Measurements from ENCODE around the gene SMAD3. TPM values are rescaled to one million over a fixed set of nuclear protein-coding genes. Genes with fewer than 3 reads are reported as not detected.

The SMAD3 gene
- polyA plus RNA-seq, 1 donor from 2014 or later = 1.0 TPM

DNA sequence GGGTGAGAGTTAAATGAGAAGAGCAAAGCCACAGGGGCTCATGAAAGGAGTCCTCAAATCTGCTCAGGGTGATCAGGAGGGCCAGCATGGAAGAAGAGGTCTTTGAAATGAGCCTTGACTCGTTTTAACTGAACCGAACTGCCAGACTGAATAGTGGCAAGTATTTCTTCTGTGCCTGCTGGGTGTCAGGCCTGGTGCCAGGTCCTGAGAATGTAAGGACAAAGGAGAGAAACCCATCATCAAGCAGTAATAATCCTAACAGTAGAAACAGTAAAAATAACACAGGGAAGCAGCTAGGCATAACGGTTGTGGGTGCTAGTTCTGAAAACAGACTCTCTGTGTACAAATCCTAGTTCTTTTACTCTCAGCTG lies 40.4 kb upstream of the SMAD3 start:
- H3K9ac ChIP-seq (ENCODE audit: low read length) = no peak overlapping the region
- TF ChIP-seq POLR2AphosphoS5 (IDR thresholded peaks at IDR 0.05) = no peak
- no peak for TF ChIP-seq REST (IDR thresholded peaks at IDR 0.05; ENCODE audit: borderline replicate concordance)
- TF ChIP-seq EZH2 (IDR thresholded peaks at IDR 0.05; ENCODE audit: borderline replicate concordance, insufficient read depth, low read length, poor library complexity, severe bottlenecking) = no peak
- no peak for TF ChIP-seq SMC3 (conservative IDR thresholded peaks at IDR 0.05; ENCODE audit: poor library complexity)
- TF ChIP-seq MXI1 (conservative IDR thresholded peaks at IDR 0.05; ENCODE audit: poor library complexity, severe bottlenecking) = no peak
- no peak for TF ChIP-seq TAF1 (IDR thresholded peaks at IDR 0.05; ENCODE audit: low read depth)
- no peak for TF ChIP-seq EP300 (conservative IDR thresholded peaks at IDR 0.05; ENCODE audit: poor library complexity, severe bottlenecking)
- TF ChIP-seq, protein P1, sequence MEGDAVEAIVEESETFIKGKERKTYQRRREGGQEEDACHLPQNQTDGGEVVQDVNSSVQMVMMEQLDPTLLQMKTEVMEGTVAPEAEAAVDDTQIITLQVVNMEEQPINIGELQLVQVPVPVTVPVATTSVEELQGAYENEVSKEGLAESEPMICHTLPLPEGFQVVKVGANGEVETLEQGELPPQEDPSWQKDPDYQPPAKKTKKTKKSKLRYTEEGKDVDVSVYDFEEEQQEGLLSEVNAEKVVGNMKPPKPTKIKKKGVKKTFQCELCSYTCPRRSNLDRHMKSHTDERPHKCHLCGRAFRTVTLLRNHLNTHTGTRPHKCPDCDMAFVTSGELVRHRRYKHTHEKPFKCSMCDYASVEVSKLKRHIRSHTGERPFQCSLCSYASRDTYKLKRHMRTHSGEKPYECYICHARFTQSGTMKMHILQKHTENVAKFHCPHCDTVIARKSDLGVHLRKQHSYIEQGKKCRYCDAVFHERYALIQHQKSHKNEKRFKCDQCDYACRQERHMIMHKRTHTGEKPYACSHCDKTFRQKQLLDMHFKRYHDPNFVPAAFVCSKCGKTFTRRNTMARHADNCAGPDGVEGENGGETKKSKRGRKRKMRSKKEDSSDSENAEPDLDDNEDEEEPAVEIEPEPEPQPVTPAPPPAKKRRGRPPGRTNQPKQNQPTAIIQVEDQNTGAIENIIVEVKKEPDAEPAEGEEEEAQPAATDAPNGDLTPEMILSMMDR (IDR thresholded peaks at IDR 0.05; ENCODE audit: poor library complexity, severe bottlenecking) = no peak
- no peak for TF ChIP-seq RAD21 (conservative IDR thresholded peaks at IDR 0.05)
- H3F3A ChIP-seq (ENCODE audit: insufficient read depth, low read length, poor library complexity, severe bottlenecking) = no peaks in the 10 kb centered on the region
- no peak overlapping the region for H3K4me3 ChIP-seq (ENCODE audit: low read length)
- H4K20me1 ChIP-seq (ENCODE audit: insufficient read depth) = no peaks in the 10 kb centered on the region
- H3K9me3 ChIP-seq (ENCODE audit: low read length) = no peaks in the 10 kb centered on the region
- H2AFZ ChIP-seq (ENCODE audit: low read depth, low read length) = no peak overlapping the region
- no peaks in the 10 kb centered on the region for H3K9me2 ChIP-seq (ENCODE audit: insufficient read depth, low read length)
- no peak overlapping the region for H3K4me2 ChIP-seq (ENCODE audit: low read length)
- no peak overlapping the region for H3K27ac ChIP-seq (ENCODE audit: low read length)
- no peaks in the 10 kb centered on the region for H3K27me3 ChIP-seq (ENCODE audit: insufficient read depth, low read depth, low read length)
- H3K36me3 ChIP-seq (ENCODE audit: insufficient read depth, low read length) = no peaks in the 10 kb centered on the region
- H3K79me2 ChIP-seq (replicated peaks; ENCODE audit: insufficient read depth, low read length) = no peaks in the 10 kb centered on the region

- Histone ChIP-seq H3K9ac (ENCODE audit: low read length) (no peak overlapping the region), H3K4me3 (ENCODE audit: low read length) (no peak overlapping the region), H3K36me3 (ENCODE audit: insufficient read depth, low read length) (no peaks in the 10 kb centered on the region), H3K9me3 (ENCODE audit: low read length) (no peaks in the 10 kb centered on the region), H2AFZ (ENCODE audit: low read depth, low read length) (no peak overlapping the region), H3K9me2 (ENCODE audit: insufficient read depth, low read length) (no peaks in the 10 kb centered on the region), H4K20me1 (ENCODE audit: insufficient read depth) (no peaks in the 10 kb centered on the region), H3K27me3 (ENCODE audit: insufficient read depth, low read depth, low read length) (no peaks in the 10 kb centered on the region), H3F3A (ENCODE audit: insufficient read depth, low read length, poor library complexity, severe bottlenecking) (no peaks in the 10 kb centered on the region), H3K79me2 (replicated peaks; ENCODE audit: insufficient read depth, low read length) (no peaks in the 10 kb centered on the region), H3K4me2 (ENCODE audit: low read length) (no peak overlapping the region), H3K27ac (ENCODE audit: low read length) (no peak overlapping the region)
- TF ChIP-seq POLR2AphosphoS5 (IDR thresholded peaks at IDR 0.05) = no peak
- TF ChIP-seq EP300 (conservative IDR thresholded peaks at IDR 0.05; ENCODE audit: poor library complexity, severe bottlenecking) = no peak
- no peak for TF ChIP-seq MXI1 (conservative IDR thresholded peaks at IDR 0.05; ENCODE audit: poor library complexity, severe bottlenecking)
- TF ChIP-seq, protein P1 (IDR thresholded peaks at IDR 0.05; ENCODE audit: poor library complexity, severe bottlenecking) = no peak
These were observed 39.4 kb upstream of the SMAD3 start for GRCh38 chr15:67025719-67026609.

Measured in neural cell (in vitro differentiated cells).